B cell (primary cell): ENCODE data around the gene ZNF302. TPM values are rescaled to one million over a fixed set of nuclear protein-coding genes. Genes with fewer than 3 reads are reported as not detected.

ENCODE experiments used
- ATAC-seq: fragments of 200-7000 bp; cut with Tn5 transposase; one replicate; pipeline ENCODE4 v1.10.0; 2021; ENCODE audit warnings: low read depth, mild to moderate bottlenecking, moderate number of reproducible peaks, moderate library complexity
- CTCF ChIA-PET: fragments of 350-600 bp; sonication (Branson Sonifier 250); formaldehyde crosslinking; loops from one replicate; lab custom pipeline; 2021; ENCODE audit warnings: antibody characterized with exemption, inconsistent platforms; lab: Charles Lee
- POLR2A ChIA-PET: fragments of 350-600 bp; sonication (Branson Sonifier 250); formaldehyde crosslinking; loops from one replicate; lab custom pipeline; 2021; ENCODE audit warnings: antibody characterized with exemption; lab: Charles Lee
- DNase-seq: peaks from one replicate; pipeline ENCODE4 v3.0.0; 2013
- H2AFZ ChIP-seq: 2 replicates; pipeline ENCODE4 v1.6.1; 2012; ENCODE audit warnings: mild to moderate bottlenecking, low read depth, low read length; ENCODE audit not compliant: insufficient read depth, poor library complexity, severe bottlenecking
- H3K27ac ChIP-seq, 2 donors: 1 replicate in 1 of 2; 2 replicates in 1 of 2; pipeline ENCODE4 v1.5.1; 2012 to 2013; ENCODE audit warnings: low read length in 2 of 2, mild to moderate bottlenecking in 2 of 2, moderate library complexity in 1 of 2
- H3K27me3 ChIP-seq, 4 experiments: fragments of 200-600 bp in 1 of 4; sonication (generic) in 1 of 4; replicated peaks in 1 of 4; 1 replicate in 2 of 4; 2 replicates in 2 of 4; pipeline versions ENCODE4 v1.6.1 to v1.7.0; 2013 to 2016; ENCODE audit warnings: low read length in 3 of 4, mild to moderate bottlenecking in 2 of 4, mixed read lengths in 1 of 4, moderate library complexity in 1 of 4; ENCODE audit not compliant: insufficient read depth in 4 of 4, control insufficient read depth in 3 of 4; ENCODE audit errors: control extremely low read depth in 1 of 4
- H3K36me3 ChIP-seq, 2 experiments: replicated peaks in 1 of 2; 1 replicate in 1 of 2; 2 replicates in 1 of 2; pipeline versions ENCODE4 v1.6.1 to v1.7.1; 2013; ENCODE audit warnings: low read length in 1 of 2; ENCODE audit not compliant: insufficient read depth in 2 of 2, control insufficient read depth in 1 of 2; ENCODE audit errors: control extremely low read depth in 1 of 2, extremely low read depth in 1 of 2
- H3K4me1 ChIP-seq, 2 donors: fragments of 200-600 bp in 1 of 2; sonication (generic) in 1 of 2; 1 replicate in 1 of 2; 2 replicates in 1 of 2; pipeline versions ENCODE4 v1.5.1 to v1.6.1; 2013 to 2017; ENCODE audit warnings: low read length in 2 of 2; ENCODE audit not compliant: control insufficient read depth in 2 of 2, insufficient read depth in 2 of 2
- H3K4me2 ChIP-seq: replicated peaks from 2 replicates; pipeline ENCODE3; 2012; ENCODE audit warnings: mild to moderate bottlenecking, low read depth, low read length; ENCODE audit not compliant: poor library complexity, severe bottlenecking
- H3K4me3 ChIP-seq, 5 experiments: fragments of 200-600 bp in 1 of 5; sonication (generic) in 1 of 5; 1 replicate in 3 of 5; 2 replicates in 2 of 5; pipeline versions ENCODE4 v1.5.1 to v1.7.0; 2011 to 2016; ENCODE audit warnings: low read length in 4 of 5, mild to moderate bottlenecking in 4 of 5, low read depth in 2 of 5, control low read depth in 1 of 5, moderate library complexity in 1 of 5; ENCODE audit not compliant: insufficient read depth in 1 of 5; ENCODE audit errors: control extremely low read depth in 1 of 5, extremely low read depth in 1 of 5
- H3K79me2 ChIP-seq: fragments of 200-600 bp; sonication (generic); one replicate; pipeline ENCODE4 v1.6.0; 2016; ENCODE audit warnings: low read length; ENCODE audit not compliant: control insufficient read depth, insufficient read depth
- H3K9ac ChIP-seq: fragments of 200-600 bp; sonication (generic); 2 replicates; pipeline ENCODE4 v1.6.1; 2017; ENCODE audit warnings: mild to moderate bottlenecking, low read length, moderate library complexity
- H3K9me3 ChIP-seq, 3 donors: one replicate each; pipeline versions ENCODE4 v1.6.1 to v1.7.1; 2013; ENCODE audit warnings: low read length in 2 of 3; ENCODE audit not compliant: control insufficient read depth in 2 of 3, insufficient read depth in 1 of 3; ENCODE audit errors: control extremely low read depth in 1 of 3
- H4K20me1 ChIP-seq: 2 replicates; pipeline ENCODE4 v1.6.0; 2012; ENCODE audit warnings: mild to moderate bottlenecking, low read length; ENCODE audit not compliant: insufficient read depth, control insufficient read depth, poor library complexity, severe bottlenecking
- H3K27ac Mint-ChIP-seq: one replicate; pipeline ENCODE4 v1.8.0; 2021; ENCODE audit warnings: mixed read lengths
- H3K27me3 Mint-ChIP-seq: one replicate; pipeline ENCODE4 v1.8.0; 2021; ENCODE audit warnings: mixed read lengths
- H3K4me1 Mint-ChIP-seq: one replicate; pipeline ENCODE4 v1.8.0; 2021; ENCODE audit warnings: mixed read lengths
- H3K4me3 Mint-ChIP-seq: one replicate; pipeline ENCODE4 v1.8.0; 2021; ENCODE audit warnings: mixed read lengths
- H3K9me3 Mint-ChIP-seq: one replicate; pipeline ENCODE4 v1.8.0; 2022; ENCODE audit warnings: mixed read lengths; ENCODE audit not compliant: insufficient read depth
- EZH2 ChIP-seq: IDR thresholded peaks from 2 replicates; pipeline ENCODE4 v1.6.1; 2012; ENCODE audit warnings: borderline replicate concordance, low read depth, mild to moderate bottlenecking, moderate library complexity, low read length; ENCODE audit not compliant: insufficient read depth, poor library complexity, severe bottlenecking
- WGBS: methylation state at CpG from one replicate; pipeline ENCODE4 v1.1.5; 2013; ENCODE audit warnings: missing lambda C conversion rate; ENCODE audit not compliant: insufficient coverage; 5-methylcytosine and 5-hydroxymethylcytosine counted together
- intact Hi-C: fragments of 100-400 bp; cut with micrococcal nuclease; formaldehyde crosslinking; loops from one replicate; pipeline ENCODE4 v1.10.0; 2022
- polyA plus RNA-seq: library from polyadenylated mRNA; depleted of rRNA; stranded (reverse); fragments of >200 nt; gene quantifications from 2 replicates; pipeline ENCODE4 v1.2.3, GENCODE V29; 2012
- total RNA-seq, 2 donors: library from RNA; stranded (reverse); fragments of 120-200 nt in 1 of 2; gene quantifications; 1 replicate in 1 of 2; 2 replicates in 1 of 2; pipeline versions ENCODE4 v1.2.3 to v1.2.4, GENCODE V29; 2013 to 2022
- TF ChIP-seq, protein P1 (sequence below): fragments of 200-600 bp; IDR thresholded peaks from one replicate; pipeline ENCODE4 v1.8.0; 2022; ENCODE audit warnings: antibody characterized with exemption, mild to moderate bottlenecking

ZNF302 gene
- total and polyA plus RNA-seq, 2 donors (not counting 1 experiment from before 2014, with no cell fraction given), result 20.4 to 48.4 TPM

DNA sequence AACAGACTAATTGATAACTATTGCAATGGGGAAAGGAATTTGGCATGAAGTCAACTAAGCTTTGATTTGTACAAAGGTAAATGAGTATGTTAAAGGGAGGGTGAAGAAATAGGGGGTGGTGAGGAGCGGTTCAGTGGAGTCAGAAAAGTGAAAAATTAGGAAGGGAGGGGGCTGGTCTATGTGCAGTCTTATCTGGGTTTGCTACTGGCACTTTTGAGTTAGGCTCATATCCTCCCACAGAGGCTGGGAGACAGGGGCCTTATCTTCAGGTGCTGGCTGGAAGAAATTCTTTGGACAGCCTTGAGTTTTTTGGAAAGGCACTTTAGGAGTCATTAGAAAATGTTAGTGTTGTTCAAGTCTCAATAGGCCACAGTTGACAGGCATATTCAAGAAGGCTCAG, 11.1 kb downstream of the ZNF302 start:
- Histone ChIP-seq H3K36me3 (peaks cover 3 to 10% of the 10 kb centered on the region in 2 experiments), H3K9me3 (peaks cover 10 to 35% (median 12%) of the 10 kb centered on the region in 3 donors), H3K4me1 (no peaks in the 10 kb centered on the region), H3K9ac (no peak overlapping the region), H3K27ac (no peak overlapping the region), H4K20me1 (no peaks in the 10 kb centered on the region), H3K4me3 (no peak overlapping the region), H3K4me2 (no peak overlapping the region), H3K27me3 (peaks cover 0 to 5% (median 0%) of the 10 kb centered on the region in 4 experiments), H2AFZ (no peak overlapping the region), H3K79me2 (no peaks in the 10 kb centered on the region)
- intact Hi-C loops, result no loop called here
- CTCF ChIA-PET, result no interaction called here
- POLR2A ChIA-PET, result no interaction called here
- Mint-ChIP-seq H3K4me1 (no peaks in the 10 kb centered on the region), H3K9me3 (peaks cover 18% of the 10 kb centered on the region), H3K27ac (no peak overlapping the region), H3K27me3 (peaks cover 13% of the 10 kb centered on the region), H3K4me3 (no peak overlapping the region)
- WGBS, result 100% methylated on average over 1 of the region's 1 CpG
- ATAC-seq (no peak), DNase-seq (no peak)
- no peak for TF ChIP-seq EZH2
- TF ChIP-seq, protein P1, sequence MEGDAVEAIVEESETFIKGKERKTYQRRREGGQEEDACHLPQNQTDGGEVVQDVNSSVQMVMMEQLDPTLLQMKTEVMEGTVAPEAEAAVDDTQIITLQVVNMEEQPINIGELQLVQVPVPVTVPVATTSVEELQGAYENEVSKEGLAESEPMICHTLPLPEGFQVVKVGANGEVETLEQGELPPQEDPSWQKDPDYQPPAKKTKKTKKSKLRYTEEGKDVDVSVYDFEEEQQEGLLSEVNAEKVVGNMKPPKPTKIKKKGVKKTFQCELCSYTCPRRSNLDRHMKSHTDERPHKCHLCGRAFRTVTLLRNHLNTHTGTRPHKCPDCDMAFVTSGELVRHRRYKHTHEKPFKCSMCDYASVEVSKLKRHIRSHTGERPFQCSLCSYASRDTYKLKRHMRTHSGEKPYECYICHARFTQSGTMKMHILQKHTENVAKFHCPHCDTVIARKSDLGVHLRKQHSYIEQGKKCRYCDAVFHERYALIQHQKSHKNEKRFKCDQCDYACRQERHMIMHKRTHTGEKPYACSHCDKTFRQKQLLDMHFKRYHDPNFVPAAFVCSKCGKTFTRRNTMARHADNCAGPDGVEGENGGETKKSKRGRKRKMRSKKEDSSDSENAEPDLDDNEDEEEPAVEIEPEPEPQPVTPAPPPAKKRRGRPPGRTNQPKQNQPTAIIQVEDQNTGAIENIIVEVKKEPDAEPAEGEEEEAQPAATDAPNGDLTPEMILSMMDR, result no peak

DNA sequence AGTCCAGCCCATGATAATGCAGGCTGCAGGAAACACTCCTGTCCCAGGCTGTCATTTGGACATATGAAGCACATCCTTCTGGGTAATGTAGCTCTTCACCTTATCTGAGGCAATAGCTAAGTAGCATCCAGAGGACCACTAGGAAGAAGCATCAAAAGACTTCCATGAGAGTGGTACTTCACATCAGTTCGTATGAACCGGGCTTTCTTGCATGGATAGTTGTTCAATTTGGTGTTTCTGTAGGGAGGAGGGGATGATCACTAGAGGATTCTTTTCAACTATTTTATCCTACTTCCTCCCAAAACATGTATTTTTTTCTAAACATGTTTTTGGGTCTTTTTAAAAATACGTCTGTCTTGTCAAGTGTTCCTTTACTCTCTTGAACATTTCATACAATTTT, 12.9 kb downstream of the ZNF302 start:
- no peaks in the 10 kb centered on the region for H3K4me1 ChIP-seq
- ChIA-PET POLR2A (no interaction called here), CTCF (no interaction called here)
- no peaks in the 10 kb centered on the region for H4K20me1 ChIP-seq
- H3K27me3 ChIP-seq, result peaks cover 0 to 5% (median 4%) of the 10 kb centered on the region in 4 experiments
- H3K79me2 ChIP-seq, result no peaks in the 10 kb centered on the region
- DNase-seq, result no peak
- intact Hi-C loops, result no loop called here
- H3K27ac Mint-ChIP-seq, result no peak overlapping the region
- no peak overlapping the region for H3K9ac ChIP-seq
- H3K27me3 Mint-ChIP-seq, result peaks cover 13% of the 10 kb centered on the region
- ATAC-seq, result no peak
- H3K4me2 ChIP-seq, result no peak overlapping the region
- peaks cover 12% of the 10 kb centered on the region for H3K9me3 Mint-ChIP-seq
- no peaks in the 10 kb centered on the region for H3K4me1 Mint-ChIP-seq
- no peak overlapping the region for H2AFZ ChIP-seq
- H3K27ac ChIP-seq, result no peak overlapping the region
- H3K9me3 ChIP-seq, result peaks cover 4 to 23% (median 12%) of the 10 kb centered on the region in 3 donors
- H3K4me3 Mint-ChIP-seq, result no peak overlapping the region
- H3K4me3 ChIP-seq, result no peak overlapping the region
- WGBS, result no CpG with 5 or more reads among the region's 3 CpGs
- H3K36me3 ChIP-seq, result no peaks in the 10 kb centered on the region
- TF ChIP-seq EZH2, result no peak
